Measurements from ENCODE around the gene SPZ1. TPM values are rescaled to one million over a fixed set of nuclear protein-coding genes. Genes with fewer than 3 reads are reported as not detected.

The SPZ1 gene
- polyA plus RNA-seq, 1 of the 3 experiments (the other 2 are of a cell fraction) = not detected

GRCh38 chr5:80288177-80288576 lies 31.6 kb upstream of the SPZ1 start:
- Histone ChIP-seq H3K9ac (no peak overlapping the region), H2AFZ (ENCODE audit: low read depth) (no peak overlapping the region), H3K36me3 (replicated peaks in 1 of 2; ENCODE audit: control insufficient read depth in 1 of 2, insufficient read depth in 2 of 2, low read length in 1 of 2) (no peaks in the 10 kb centered on the region), H3F3A (replicated peaks; ENCODE audit: insufficient read depth) (no peaks in the 10 kb centered on the region), H3K9me2 (no peaks in the 10 kb centered on the region), H4K20me1 (ENCODE audit: insufficient read depth) (no peaks in the 10 kb centered on the region), H3K4me1 (ENCODE audit: control insufficient read depth in 1 of 2, insufficient read depth in 2 of 2, low read depth in 1 of 2, low read length in 1 of 2) (no peaks in the 10 kb centered on the region), H3K4me2 (no peak overlapping the region), H3K27me3 (ENCODE audit: insufficient read depth) (no peaks in the 10 kb centered on the region), H3K27ac (ENCODE audit: low read depth in 2 of 2, low read length in 1 of 2) (no peak overlapping the region), H3K4me3 (ENCODE audit: low read depth in 2 of 2, low read length in 1 of 2) (no peak overlapping the region), H3K79me2 (ENCODE audit: insufficient read depth) (no peaks in the 10 kb centered on the region), H3K9me3 (no peaks in the 10 kb centered on the region)
- WGBS (ENCODE audit: low lambda C conversion rate) = 28% methylated on average over 2 of the region's 2 CpGs
- POLR2A ChIA-PET = no interaction called here
- CTCF ChIA-PET = no interaction called here
- no peak for TF ChIP-seq FOXM1 (IDR thresholded peaks at IDR 0.05; ENCODE audit: low read depth)
- TF ChIP-seq YY1 (IDR thresholded peaks at IDR 0.05; ENCODE audit: low read depth) = no peak
- TF ChIP-seq RXRA (IDR thresholded peaks at IDR 0.05; ENCODE audit: borderline replicate concordance, low read depth) = no peak
- DNase-seq = no peak

GRCh38 chr5:80289320-80289719 lies 30.5 kb upstream of the SPZ1 start:
- ChIA-PET CTCF (interaction anchor here (0.9 kb wide), 1 partner anchor 18 kb away, joined by 3 read pairs; no protein-coding TSS in a partner anchor), POLR2A (no interaction called here)
- no peak overlapping the region for H3K4me3 ChIP-seq (ENCODE audit: low read depth in 2 of 2, low read length in 1 of 2)
- H3K4me2 ChIP-seq = no peak overlapping the region
- no peaks in the 10 kb centered on the region for H3K9me3 ChIP-seq
- H3K9ac ChIP-seq = no peak overlapping the region
- DNase-seq = no peak
- TF ChIP-seq NFIC (IDR thresholded peaks at IDR 0.05; ENCODE audit: borderline replicate concordance) (no peak), RAD21 (IDR thresholded peaks at IDR 0.05; ENCODE audit: low read length) (no peak), PBX3 (IDR thresholded peaks at IDR 0.05) (no peak), ELF1 (IDR thresholded peaks at IDR 0.05) (no peak), EZH2phosphoT487 (IDR thresholded peaks at IDR 0.05; ENCODE audit: borderline replicate concordance, low read depth) (no peak), USF1 (IDR thresholded peaks at IDR 0.05; ENCODE audit: borderline replicate concordance, low read depth) (no peak), IRF3 (IDR thresholded peaks at IDR 0.05; ENCODE audit: low read depth, low read length) (no peak), JUND (IDR thresholded peaks at IDR 0.05) (no peak), TCF12 (IDR thresholded peaks at IDR 0.05) (no peak), SIN3A (IDR thresholded peaks at IDR 0.05; ENCODE audit: borderline replicate concordance, low read depth, low read length) (no peak), MEF2A (IDR thresholded peaks at IDR 0.05; ENCODE audit: borderline replicate concordance, low read depth) (no peak), FOXJ3 (CRISPR knock-in tag; IDR thresholded peaks at IDR 0.05) (no peak), FOSL2 (IDR thresholded peaks at IDR 0.05; ENCODE audit: borderline replicate concordance, low read depth) (no peak), YY1 (IDR thresholded peaks at IDR 0.05; ENCODE audit: low read depth) (no peak), REST (IDR thresholded peaks at IDR 0.05; ENCODE audit: low read depth, low read length) (no peak), CTCF (IDR thresholded peaks at IDR 0.05) (no peak), CHD2 (IDR thresholded peaks at IDR 0.05; ENCODE audit: low read length, partially characterized antibody) (no peak), USF2 (IDR thresholded peaks at IDR 0.05; ENCODE audit: borderline replicate concordance, low read depth, low read length) (no peak)
- H3K4me1 ChIP-seq (ENCODE audit: control insufficient read depth in 1 of 2, insufficient read depth in 2 of 2, low read depth in 1 of 2, low read length in 1 of 2) = no peaks in the 10 kb centered on the region
- H3K9me2 ChIP-seq = no peaks in the 10 kb centered on the region
- H3K27me3 ChIP-seq (ENCODE audit: insufficient read depth) = no peaks in the 10 kb centered on the region
- no peak overlapping the region for H3K27ac ChIP-seq (ENCODE audit: low read depth in 2 of 2, low read length in 1 of 2)
- 24% methylated on average over 2 of the region's 2 CpGs for WGBS (ENCODE audit: low lambda C conversion rate)
- no peak overlapping the region for H2AFZ ChIP-seq (ENCODE audit: low read depth)
- H4K20me1 ChIP-seq (ENCODE audit: insufficient read depth) = no peaks in the 10 kb centered on the region
- H3K79me2 ChIP-seq (ENCODE audit: insufficient read depth) = no peaks in the 10 kb centered on the region
- no peaks in the 10 kb centered on the region for H3K36me3 ChIP-seq (replicated peaks in 1 of 2; ENCODE audit: control insufficient read depth in 1 of 2, insufficient read depth in 2 of 2, low read length in 1 of 2)
- no peaks in the 10 kb centered on the region for H3F3A ChIP-seq (replicated peaks; ENCODE audit: insufficient read depth)
